Measurements from ENCODE around the gene ATG16L1. TPM values are rescaled to one million over a fixed set of nuclear protein-coding genes. Genes with fewer than 3 reads are reported as not detected.
A peak's percentile ranks its signal among the peaks of the same experiment; 100 is the strongest.

Gene ATG16L1
- total RNA-seq, 1 experiment from 2014 or later: 52.3 TPM

- H3K36me3 ChIP-seq (ENCODE audit: control insufficient read depth, insufficient read depth, low read length): peaks cover 2% of the 10 kb centered on the region
- in situ Hi-C loops (cut with HindIII; ENCODE audit: low pct_unique_long_range_greater_than_20kb, low sequenced_read_pairs): no loop called here
- DNase-seq (ENCODE audit: low read depth, low spot score): no peak
- H3K4me3 ChIP-seq (ENCODE audit: low read depth in 2 of 2, low read length in 2 of 2): no peak overlapping the region
- ChIA-PET POLR2A (interaction anchor here (0.6 kb wide), 1 partner anchor 949 kb away, joined by 5 read pairs; no protein-coding TSS in a partner anchor), CTCF (no interaction called here)
- intact Hi-C loops (cut with micrococcal nuclease; ENCODE audit: unreplicated experiment): loop anchor here (5.0 kb wide), 1 partner anchor 268 kb away; no protein-coding TSS in a partner anchor
- peaks cover 31% of the 10 kb centered on the region for H3K4me1 ChIP-seq (ENCODE audit: control insufficient read depth, insufficient read depth, low read length)
- H3K27ac ChIP-seq (ENCODE audit: low read length): peak overlapping the region; percentile 94
- peaks cover 10% of the 10 kb centered on the region; the same call in 1 of the 2 replicates for H3K9me3 ChIP-seq (ENCODE audit: control insufficient read depth, insufficient read depth, low read depth, low read length)
- no peak for TF ChIP-seq POLR2AphosphoS5 (IDR thresholded peaks at IDR 0.05; ENCODE audit: low read depth, low read length)
- no peak for TF ChIP-seq CTCF (IDR thresholded peaks at IDR 0.05)
- no peak for TF ChIP-seq REST (IDR thresholded peaks at IDR 0.05; ENCODE audit: insufficient read depth in 1 of 2, low read depth in 2 of 2, low read length in 1 of 2)
- TF ChIP-seq TCF7L2 (IDR thresholded peaks at IDR 0.05; ENCODE audit: low read depth, low read length): no peak
- no peak for TF ChIP-seq SIN3A (IDR thresholded peaks at IDR 0.05; ENCODE audit: borderline replicate concordance, insufficient read depth, low read depth, low read length)
- no peaks in the 10 kb centered on the region for H3K27me3 ChIP-seq (ENCODE audit: control insufficient read depth, insufficient read depth, low read length)
- no TSS peak for BruUV-seq (replicated peaks)
- no peak for ATAC-seq
These were observed 905 bp upstream of the ATG16L1 start for GRCh38 chr2:233250568-233250967.

GRCh38 chr2:233250985-233251305 lies 528 bp upstream of the ATG16L1 start:
- DNase-seq (ENCODE audit: low read depth, low spot score): no peak
- CTCF ChIA-PET: interaction anchor here (0.7 kb wide), 1 partner anchor 349 kb away, joined by 3 read pairs; no protein-coding TSS in a partner anchor
- Histone ChIP-seq H3K27me3 (ENCODE audit: control insufficient read depth, insufficient read depth, low read length) (no peaks in the 10 kb centered on the region), H3K4me1 (ENCODE audit: control insufficient read depth, insufficient read depth, low read length) (peaks cover 32% of the 10 kb centered on the region), H3K27ac (ENCODE audit: low read length) (peak overlapping the region; percentile 94), H3K4me3 (ENCODE audit: low read depth in 2 of 2, low read length in 2 of 2) (peak overlapping the region; percentile 55 to 98), H3K36me3 (ENCODE audit: control insufficient read depth, insufficient read depth, low read length) (peaks cover 5% of the 10 kb centered on the region), H3K9me3 (ENCODE audit: control insufficient read depth, insufficient read depth, low read depth, low read length) (peaks cover 10% of the 10 kb centered on the region; the same call in 1 of the 2 replicates)
- no peak for TF ChIP-seq CTCF (IDR thresholded peaks at IDR 0.05)
- no peak for TF ChIP-seq REST (IDR thresholded peaks at IDR 0.05; ENCODE audit: insufficient read depth in 1 of 2, low read depth in 2 of 2, low read length in 1 of 2)
- TF ChIP-seq SIN3A (IDR thresholded peaks at IDR 0.05; ENCODE audit: borderline replicate concordance, insufficient read depth, low read depth, low read length): no peak
- TF ChIP-seq TCF7L2 (IDR thresholded peaks at IDR 0.05; ENCODE audit: low read depth, low read length): no peak
- TF ChIP-seq POLR2AphosphoS5 (IDR thresholded peaks at IDR 0.05; ENCODE audit: low read depth, low read length): no peak
- intact Hi-C loops (cut with micrococcal nuclease; ENCODE audit: unreplicated experiment) (loop anchor here (5.0 kb wide), 1 partner anchor 269 kb away; no protein-coding TSS in a partner anchor), in situ Hi-C loops (cut with HindIII; ENCODE audit: low pct_unique_long_range_greater_than_20kb, low sequenced_read_pairs) (no loop called here)
- no TSS peak for BruUV-seq (replicated peaks)
- POLR2A ChIA-PET: interaction anchor here (0.6 kb wide), 1 partner anchor 950 kb away, joined by 5 read pairs; no protein-coding TSS in a partner anchor
- peak; percentile 2 for ATAC-seq
